RWPE2 (cell line): ENCODE results near the gene PYGM.

Source experiments
- ATAC-seq: fragments of 200-7000 bp; cut with Tn5 transposase; 3 replicates; pipeline ENCODE4 v1.9.1; 2021; ENCODE audit warnings: low read depth
- DNase-seq: peaks from one replicate; pipeline ENCODE4 v3.0.0-alpha.2; 2020; ENCODE audit warnings: low spot score
- H3K27ac ChIP-seq: fragments of 450-650 bp; 2 replicates; pipeline ENCODE4 v1.5.1; 2017; ENCODE audit warnings: mild to moderate bottlenecking; ENCODE audit not compliant: poor library complexity, severe bottlenecking
- H3K27me3 ChIP-seq: fragments of 250-450 bp; sonication (Bioruptor Pico); 2 replicates; pipeline ENCODE4 v1.5.1; 2021; ENCODE audit warnings: mild to moderate bottlenecking, moderate library complexity; ENCODE audit not compliant: insufficient read depth, poor library complexity, severe bottlenecking
- H3K36me3 ChIP-seq: fragments of 250-450 bp; sonication (Bioruptor Pico); 2 replicates; pipeline ENCODE4 v1.5.1; 2020; ENCODE audit warnings: low read depth, mild to moderate bottlenecking, moderate library complexity
- H3K4me1 ChIP-seq: fragments of 250-450 bp; sonication (Bioruptor Pico); 2 replicates; pipeline ENCODE4 v1.5.1; 2021; ENCODE audit warnings: mild to moderate bottlenecking, moderate library complexity; ENCODE audit not compliant: insufficient read depth, poor library complexity, severe bottlenecking
- H3K4me3 ChIP-seq: fragments of 250-450 bp; sonication (Bioruptor Pico); 2 replicates; pipeline ENCODE4 v1.5.1; 2021; ENCODE audit warnings: mild to moderate bottlenecking, moderate library complexity; ENCODE audit not compliant: severe bottlenecking
- H3K9me3 ChIP-seq: fragments of 250-450 bp; sonication (Bioruptor Pico); 2 replicates; pipeline ENCODE4 v1.5.1; 2021; ENCODE audit warnings: mild to moderate bottlenecking, moderate library complexity; ENCODE audit not compliant: severe bottlenecking
- TF ChIP-seq, protein P1 (sequence below): fragments of 450-650 bp; IDR thresholded peaks from one replicate; pipeline ENCODE4 v1.5.1; 2017; ENCODE audit warnings: mild to moderate bottlenecking, moderate library complexity; ENCODE audit not compliant: poor library complexity, severe bottlenecking

PYGM gene

DNA sequence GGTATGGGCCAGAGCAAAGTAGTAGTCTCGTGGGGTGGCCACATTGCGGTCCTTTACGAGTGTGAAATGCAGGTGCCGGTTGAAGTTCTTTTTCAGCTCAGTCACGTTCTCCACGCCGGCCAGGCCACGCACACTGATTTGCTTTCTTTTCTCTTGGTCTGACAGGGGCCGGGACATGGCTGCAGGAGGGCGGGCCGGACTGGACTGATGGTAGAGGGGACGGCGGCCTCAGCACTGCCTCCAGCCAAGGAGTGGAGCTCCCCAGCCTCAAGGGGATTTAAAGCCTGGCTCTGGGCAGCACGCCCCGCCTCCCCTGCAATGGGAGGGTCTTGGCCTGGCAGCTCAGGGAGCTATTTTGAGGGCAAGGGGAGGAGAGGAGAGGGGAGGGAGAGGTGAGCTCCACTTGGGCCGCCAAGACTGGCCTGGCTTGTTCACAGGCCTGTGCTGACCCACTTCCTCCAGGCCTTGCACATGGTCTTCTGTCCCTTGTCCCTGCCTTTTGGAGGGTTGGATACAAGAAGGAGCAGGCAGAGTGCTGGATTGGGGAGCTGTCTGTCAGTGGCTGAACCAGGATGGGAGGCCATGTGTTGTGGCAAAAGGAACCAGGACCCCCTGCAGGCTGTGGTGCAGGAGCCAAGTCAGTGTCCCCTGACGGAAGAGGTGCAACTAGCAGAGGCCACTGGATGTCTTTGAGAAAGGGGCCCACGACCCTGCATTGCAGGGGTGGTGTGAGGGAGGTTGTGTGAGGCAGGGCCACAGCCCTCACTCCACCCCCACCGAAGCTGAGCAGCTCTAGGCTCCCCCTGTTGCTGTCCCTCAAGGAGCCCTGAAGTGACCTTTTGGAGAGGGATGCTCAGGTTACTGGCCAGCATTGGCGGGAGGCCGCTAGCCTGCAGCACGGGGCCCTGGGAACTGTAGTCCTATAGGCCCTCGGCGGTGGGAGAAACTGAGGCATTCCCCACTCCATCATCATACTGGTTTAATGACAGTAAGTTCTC, at the start of gene PYGM:
Gene PYGM (minus strand): TSS at position 253 of the 998 bp plus-strand sequence. CDS start 76 bp downstream, at position 177.
- no peaks in the 10 kb centered on the region for H3K9me3 ChIP-seq
- no peak within 1 kb of the TSS for H3K4me3 ChIP-seq
- H3K4me1 ChIP-seq = peaks cover 17% of the 10 kb centered on the region
- peaks cover 25% of the 10 kb centered on the region for H3K36me3 ChIP-seq
- TF ChIP-seq, protein P1, sequence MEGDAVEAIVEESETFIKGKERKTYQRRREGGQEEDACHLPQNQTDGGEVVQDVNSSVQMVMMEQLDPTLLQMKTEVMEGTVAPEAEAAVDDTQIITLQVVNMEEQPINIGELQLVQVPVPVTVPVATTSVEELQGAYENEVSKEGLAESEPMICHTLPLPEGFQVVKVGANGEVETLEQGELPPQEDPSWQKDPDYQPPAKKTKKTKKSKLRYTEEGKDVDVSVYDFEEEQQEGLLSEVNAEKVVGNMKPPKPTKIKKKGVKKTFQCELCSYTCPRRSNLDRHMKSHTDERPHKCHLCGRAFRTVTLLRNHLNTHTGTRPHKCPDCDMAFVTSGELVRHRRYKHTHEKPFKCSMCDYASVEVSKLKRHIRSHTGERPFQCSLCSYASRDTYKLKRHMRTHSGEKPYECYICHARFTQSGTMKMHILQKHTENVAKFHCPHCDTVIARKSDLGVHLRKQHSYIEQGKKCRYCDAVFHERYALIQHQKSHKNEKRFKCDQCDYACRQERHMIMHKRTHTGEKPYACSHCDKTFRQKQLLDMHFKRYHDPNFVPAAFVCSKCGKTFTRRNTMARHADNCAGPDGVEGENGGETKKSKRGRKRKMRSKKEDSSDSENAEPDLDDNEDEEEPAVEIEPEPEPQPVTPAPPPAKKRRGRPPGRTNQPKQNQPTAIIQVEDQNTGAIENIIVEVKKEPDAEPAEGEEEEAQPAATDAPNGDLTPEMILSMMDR = no peak
- peak; percentile 56 for DNase-seq
- no peak within 1 kb of the TSS for H3K27ac ChIP-seq
- H3K27me3 ChIP-seq = no peaks in the 10 kb centered on the region
- peak; percentile 5; the same call in 1 of the 3 replicates for ATAC-seq

DNA sequence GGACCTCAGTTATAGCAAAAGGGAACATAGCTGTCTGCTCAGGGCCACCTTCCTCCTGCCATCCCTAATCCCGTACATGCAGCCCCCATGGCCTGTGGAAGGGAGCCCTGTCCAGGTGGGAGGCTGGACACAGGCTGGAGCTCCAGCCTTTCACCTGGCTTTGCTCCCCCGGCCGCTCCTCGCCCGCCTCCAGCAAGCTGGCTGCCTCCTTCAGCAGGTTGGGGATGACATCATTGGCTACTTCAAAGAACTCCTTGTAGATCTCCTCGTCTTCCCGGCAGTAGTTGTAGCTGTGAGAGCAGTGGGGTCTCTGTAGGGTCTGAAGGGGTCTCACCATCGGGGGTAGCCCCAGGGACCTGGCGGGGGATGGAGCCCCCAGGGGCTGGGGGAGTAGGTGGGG, 45.7 kb upstream of the PYGM start:
- no peak overlapping the region for H3K27ac ChIP-seq
- TF ChIP-seq, protein P1 = no peak
- ATAC-seq (no peak), DNase-seq (no peak)
- peaks cover 26% of the 10 kb centered on the region for H3K36me3 ChIP-seq
- no peaks in the 10 kb centered on the region for H3K9me3 ChIP-seq
- no peaks in the 10 kb centered on the region for H3K27me3 ChIP-seq
- H3K4me3 ChIP-seq = no peak overlapping the region
- peaks cover 5% of the 10 kb centered on the region for H3K4me1 ChIP-seq

DNA sequence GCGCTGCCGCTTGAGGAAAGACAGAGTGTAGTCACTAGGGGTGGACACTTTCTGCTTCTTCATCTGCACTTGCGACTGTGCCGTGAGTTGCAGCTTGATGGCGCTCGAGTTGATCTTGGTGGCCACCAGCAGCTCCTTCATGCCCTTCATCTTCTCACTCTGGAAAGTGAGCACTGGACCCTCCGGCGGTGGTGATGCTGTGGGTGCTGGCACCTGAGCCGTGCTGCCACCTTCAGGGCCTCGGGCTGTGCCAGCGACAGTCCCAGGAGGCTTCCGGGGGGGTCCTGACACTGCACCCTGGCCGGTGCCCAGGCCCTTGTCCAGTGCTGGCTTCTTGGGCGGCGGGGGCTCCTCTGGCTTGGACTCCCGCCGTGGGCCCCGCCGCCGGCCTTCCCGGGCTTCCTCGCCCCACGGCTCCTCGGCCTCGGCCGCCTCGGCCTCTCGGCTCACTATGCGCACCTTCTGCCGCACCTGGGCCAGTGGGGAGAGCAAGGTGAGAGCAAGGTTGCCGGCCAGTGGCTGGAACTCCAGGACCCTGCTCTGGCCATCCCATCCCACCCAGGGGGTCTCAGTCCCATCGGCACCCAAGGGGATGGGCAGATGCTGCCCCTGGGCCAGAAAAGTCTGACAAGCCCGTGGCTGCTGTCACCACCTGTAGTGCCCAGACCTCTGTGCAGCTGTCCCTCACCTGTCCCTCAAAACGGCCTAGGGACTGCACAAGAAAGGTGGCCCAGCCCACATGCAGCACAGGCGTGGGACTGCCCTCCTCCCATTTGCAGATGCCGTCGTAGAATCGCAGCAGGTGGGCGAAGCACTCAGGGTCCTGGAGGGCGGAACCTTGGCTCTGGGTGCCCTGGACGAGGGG, 44.8 kb upstream of the PYGM start:
- peaks cover 26% of the 10 kb centered on the region for H3K36me3 ChIP-seq
- H3K9me3 ChIP-seq = no peaks in the 10 kb centered on the region
- TF ChIP-seq, protein P1 = no peak
- ATAC-seq (no peak), DNase-seq (no peak)
- H3K4me1 ChIP-seq = peaks cover 5% of the 10 kb centered on the region
- no peaks in the 10 kb centered on the region for H3K27me3 ChIP-seq
- H3K27ac ChIP-seq = peak overlapping the region; percentile 70
- no peak overlapping the region for H3K4me3 ChIP-seq

DNA sequence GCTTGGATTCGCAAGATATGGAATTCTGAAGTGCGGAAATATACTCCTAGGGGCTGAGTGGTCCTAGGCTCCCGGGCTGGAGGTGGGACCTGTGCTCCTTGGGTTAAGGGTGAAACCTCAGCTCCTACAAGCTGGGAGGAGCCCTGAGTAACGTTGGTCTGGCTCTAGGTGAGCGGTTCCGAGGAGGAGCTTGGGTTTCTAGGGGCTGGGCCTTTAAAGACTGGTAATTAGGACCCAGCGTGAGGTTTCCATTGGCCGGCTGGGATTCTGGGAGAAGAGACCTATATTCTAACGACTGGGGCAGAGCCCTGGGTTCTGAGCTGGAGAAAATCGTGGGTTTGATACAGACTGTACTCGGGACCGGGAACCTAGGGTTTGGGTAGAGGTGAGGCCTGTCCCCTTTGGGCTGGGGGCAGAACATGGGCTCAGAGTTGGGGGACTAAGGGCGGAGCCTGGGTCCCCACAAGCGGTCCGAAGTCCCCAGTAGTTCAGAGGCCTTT, 44.1 kb upstream of the PYGM start:
- TF ChIP-seq, protein P1 = no peak
- Histone ChIP-seq H3K36me3 (peaks cover 26% of the 10 kb centered on the region), H3K27me3 (no peaks in the 10 kb centered on the region), H3K27ac (peak overlapping the region; percentile 70), H3K4me1 (peaks cover 5% of the 10 kb centered on the region), H3K9me3 (no peaks in the 10 kb centered on the region), H3K4me3 (peak overlapping the region; percentile 38)
- peak; percentile 46 for ATAC-seq
- DNase-seq = no peak
